Fibroblast of skin of scalp (primary cell): ENCODE measurements around the gene MAN1B1.

Source experiments
- DNase-seq: peaks from one replicate; pipeline ENCODE4 v3.0.0-alpha.2; 2013

MAN1B1 gene

GRCh38 chr9:137088121-137088520 is 1.3 kb downstream of the MAN1B1 start:
- no peak for DNase-seq

GRCh38 chr9:137089232-137089947 is 2.6 kb downstream of the MAN1B1 start:
- no peak for DNase-seq

- DNase-seq, result no peak
Measured at GRCh38 chr9:137095664-137096517, 9.1 kb downstream of the MAN1B1 start.

GRCh38 chr9:137096785-137097546 is 10.2 kb downstream of the MAN1B1 start:
- DNase-seq, result no peak

- DNase-seq, result no peak
Measured at GRCh38 chr9:137097761-137098462, 11.1 kb downstream of the MAN1B1 start.

GRCh38 chr9:137099231-137099630 is 12.4 kb downstream of the MAN1B1 start:
- no peak for DNase-seq

GRCh38 chr9:137103206-137103999 is 16.6 kb downstream of the MAN1B1 start:
- no peak for DNase-seq

- no peak for DNase-seq
Measured at GRCh38 chr9:137105814-137106661, 19.3 kb downstream of the MAN1B1 start.

- DNase-seq, result no peak
Measured at GRCh38 chr9:137106662-137107250, 20.0 kb downstream of the MAN1B1 start.

- no peak for DNase-seq
Measured at GRCh38 chr9:137107312-137107921, 20.6 kb downstream of the MAN1B1 start.

- no peak for DNase-seq
Measured at GRCh38 chr9:137107982-137108381, 21.2 kb downstream of the MAN1B1 start.

- DNase-seq, result no peak
Measured at GRCh38 chr9:137108608-137109249, 21.9 kb downstream of the MAN1B1 start.

- no peak for DNase-seq
Measured at GRCh38 chr9:137109250-137110146, 22.7 kb downstream of the MAN1B1 start.

GRCh38 chr9:137110147-137110910 is 23.5 kb downstream of the MAN1B1 start:
- DNase-seq, result no peak

GRCh38 chr9:137110911-137111787 is 24.4 kb downstream of the MAN1B1 start:
- no peak for DNase-seq
